Adrenal gland (tissue), 5 donors: ENCODE measurements around the gene HNRNPM.

ENCODE experiments used
- POLR2A ChIP-seq, 2 donors: fragments of 450-650 bp; IDR thresholded peaks; one replicate each; pipeline ENCODE4 v1.6.1; 2017; ENCODE audit warnings: antibody characterized with exemption in 2 of 2, mild to moderate bottlenecking in 2 of 2, moderate library complexity in 1 of 2
- TF ChIP-seq, protein P1 (sequence below), 6 experiments: fragments of 450-650 bp in 4 of 6; fragments of 200-600 bp in 2 of 6; sonication (generic) in 1 of 6; IDR thresholded peaks; 1 replicate in 5 of 6; 2 replicates in 1 of 6; pipeline versions ENCODE4 v1.5.1 to v1.8.0; 2016 to 2021; ENCODE audit warnings: antibody characterized with exemption in 6 of 6, mild to moderate bottlenecking in 2 of 6, moderate library complexity in 1 of 6
- donor health status: DM: no; HTN: no; CAD: no.

DNA sequence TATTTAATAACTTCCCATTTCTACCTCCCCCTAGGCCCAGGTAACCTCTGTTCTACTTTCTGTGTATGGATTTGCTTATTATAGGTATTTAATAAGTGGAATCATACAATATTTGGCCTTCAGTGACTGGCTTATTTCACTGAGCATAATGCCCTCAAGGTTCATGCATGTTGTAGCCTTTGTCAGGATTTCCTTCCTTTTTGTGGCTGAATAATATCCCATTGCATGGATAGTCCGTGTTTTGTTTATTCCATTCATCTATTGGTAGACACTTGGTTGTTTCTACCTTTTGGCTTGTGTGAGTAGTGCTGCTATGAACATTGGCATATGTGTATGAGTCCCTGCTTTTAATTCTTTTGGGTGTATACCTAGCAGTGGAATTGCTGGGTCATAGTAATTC is 9.4 kb downstream of the HNRNPM start:
- TF ChIP-seq, protein P1, sequence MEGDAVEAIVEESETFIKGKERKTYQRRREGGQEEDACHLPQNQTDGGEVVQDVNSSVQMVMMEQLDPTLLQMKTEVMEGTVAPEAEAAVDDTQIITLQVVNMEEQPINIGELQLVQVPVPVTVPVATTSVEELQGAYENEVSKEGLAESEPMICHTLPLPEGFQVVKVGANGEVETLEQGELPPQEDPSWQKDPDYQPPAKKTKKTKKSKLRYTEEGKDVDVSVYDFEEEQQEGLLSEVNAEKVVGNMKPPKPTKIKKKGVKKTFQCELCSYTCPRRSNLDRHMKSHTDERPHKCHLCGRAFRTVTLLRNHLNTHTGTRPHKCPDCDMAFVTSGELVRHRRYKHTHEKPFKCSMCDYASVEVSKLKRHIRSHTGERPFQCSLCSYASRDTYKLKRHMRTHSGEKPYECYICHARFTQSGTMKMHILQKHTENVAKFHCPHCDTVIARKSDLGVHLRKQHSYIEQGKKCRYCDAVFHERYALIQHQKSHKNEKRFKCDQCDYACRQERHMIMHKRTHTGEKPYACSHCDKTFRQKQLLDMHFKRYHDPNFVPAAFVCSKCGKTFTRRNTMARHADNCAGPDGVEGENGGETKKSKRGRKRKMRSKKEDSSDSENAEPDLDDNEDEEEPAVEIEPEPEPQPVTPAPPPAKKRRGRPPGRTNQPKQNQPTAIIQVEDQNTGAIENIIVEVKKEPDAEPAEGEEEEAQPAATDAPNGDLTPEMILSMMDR (IDR thresholded peaks at IDR 0.05), result no peak
- no peak for TF ChIP-seq POLR2A (IDR thresholded peaks at IDR 0.05)
